Suprapubic skin (tissue), 4 donors: ENCODE measurements around the gene TEX13C. TPM values are rescaled to one million over a fixed set of nuclear protein-coding genes. Genes with fewer than 3 reads are reported as not detected.

Experiments
- DNase-seq, 2 donors: peaks; one replicate each; pipeline ENCODE4 v3.0.0-alpha.2; 2019; ENCODE audit warnings: low spot score in 2 of 2
- H3K27ac ChIP-seq: fragments of 200-600 bp; sonication (generic); one replicate; pipeline ENCODE4 v1.5.1; 2019
- H3K27me3 ChIP-seq: fragments of 200-600 bp; sonication (generic); one replicate; pipeline ENCODE4 v1.5.1; 2019
- H3K36me3 ChIP-seq: fragments of 200-600 bp; sonication (generic); one replicate; pipeline ENCODE4 v1.5.1; 2019
- H3K4me1 ChIP-seq: fragments of 200-600 bp; sonication (generic); one replicate; pipeline ENCODE4 v1.5.1; 2019
- H3K4me3 ChIP-seq: fragments of 200-600 bp; sonication (generic); one replicate; pipeline ENCODE4 v1.5.1; 2019; ENCODE audit warnings: mild to moderate bottlenecking
- H3K9me3 ChIP-seq: fragments of 200-600 bp; sonication (generic); one replicate; pipeline ENCODE4 v1.5.1; 2019
- EP300 ChIP-seq: sonication (generic); formaldehyde crosslinking; IDR thresholded peaks from one replicate; pipeline ENCODE4 v1.6.1; 2017; ENCODE audit warnings: antibody characterized with exemption
- POLR2A ChIP-seq, 2 donors: fragments of 450-650 bp; IDR thresholded peaks; one replicate each; pipeline ENCODE4 v1.6.1; 2017; ENCODE audit warnings: antibody characterized with exemption in 2 of 2, mild to moderate bottlenecking in 2 of 2, moderate library complexity in 2 of 2
- POLR2AphosphoS5 ChIP-seq, 3 donors: sonication (generic); formaldehyde crosslinking; IDR thresholded peaks; one replicate each; pipeline ENCODE4 v1.6.1; 2017; ENCODE audit warnings: antibody characterized with exemption in 3 of 3
- WGBS: methylation state at CpG from one replicate; pipeline ENCODE4 v1.1.5; 2018; 5-methylcytosine and 5-hydroxymethylcytosine counted together
- total RNA-seq, 4 donors: library from RNA; depleted of rRNA; stranded (reverse); fragments of >200 nt; gene quantifications; one replicate each; pipeline ENCODE4 v1.1.0, GENCODE V29; 2016
- TF ChIP-seq, protein P1 (sequence below), 2 donors: fragments of 200-600 bp in 1 of 2; fragments of 450-650 bp in 1 of 2; sonication (generic) in 1 of 2; IDR thresholded peaks; one replicate each; pipeline ENCODE4 v1.5.1; 2016 to 2019; ENCODE audit warnings: antibody characterized with exemption in 2 of 2, mild to moderate bottlenecking in 1 of 2, moderate library complexity in 1 of 2

Gene TEX13C
- total RNA-seq, 4 donors from 2014 or later: not detected

DNA sequence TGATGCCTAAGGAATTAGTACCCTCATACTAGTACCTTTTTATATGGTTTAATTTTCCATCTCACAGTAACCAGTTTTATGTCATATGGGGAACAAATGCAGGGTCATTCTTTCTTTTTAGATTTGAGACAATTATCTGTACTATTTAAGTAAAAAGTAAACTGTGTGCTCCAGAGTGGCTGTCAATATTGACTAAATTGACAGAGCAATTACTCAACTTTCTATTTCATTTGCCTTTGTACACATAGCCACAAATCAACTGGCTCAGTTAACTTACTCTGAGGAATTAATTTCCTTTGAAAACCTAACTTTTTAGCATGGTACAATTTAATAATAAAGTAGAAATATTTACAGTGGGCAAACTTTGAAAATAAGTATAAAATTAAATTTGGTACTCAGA is 28.5 kb upstream of the TEX13C start:
- TF ChIP-seq POLR2AphosphoS5 (IDR thresholded peaks at IDR 0.05) (no peak), POLR2A (IDR thresholded peaks at IDR 0.05) (no peak), EP300 (no peak)
- TF ChIP-seq, protein P1, sequence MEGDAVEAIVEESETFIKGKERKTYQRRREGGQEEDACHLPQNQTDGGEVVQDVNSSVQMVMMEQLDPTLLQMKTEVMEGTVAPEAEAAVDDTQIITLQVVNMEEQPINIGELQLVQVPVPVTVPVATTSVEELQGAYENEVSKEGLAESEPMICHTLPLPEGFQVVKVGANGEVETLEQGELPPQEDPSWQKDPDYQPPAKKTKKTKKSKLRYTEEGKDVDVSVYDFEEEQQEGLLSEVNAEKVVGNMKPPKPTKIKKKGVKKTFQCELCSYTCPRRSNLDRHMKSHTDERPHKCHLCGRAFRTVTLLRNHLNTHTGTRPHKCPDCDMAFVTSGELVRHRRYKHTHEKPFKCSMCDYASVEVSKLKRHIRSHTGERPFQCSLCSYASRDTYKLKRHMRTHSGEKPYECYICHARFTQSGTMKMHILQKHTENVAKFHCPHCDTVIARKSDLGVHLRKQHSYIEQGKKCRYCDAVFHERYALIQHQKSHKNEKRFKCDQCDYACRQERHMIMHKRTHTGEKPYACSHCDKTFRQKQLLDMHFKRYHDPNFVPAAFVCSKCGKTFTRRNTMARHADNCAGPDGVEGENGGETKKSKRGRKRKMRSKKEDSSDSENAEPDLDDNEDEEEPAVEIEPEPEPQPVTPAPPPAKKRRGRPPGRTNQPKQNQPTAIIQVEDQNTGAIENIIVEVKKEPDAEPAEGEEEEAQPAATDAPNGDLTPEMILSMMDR (IDR thresholded peaks at IDR 0.05): no peak
- no peaks in the 10 kb centered on the region for H3K4me1 ChIP-seq

DNA sequence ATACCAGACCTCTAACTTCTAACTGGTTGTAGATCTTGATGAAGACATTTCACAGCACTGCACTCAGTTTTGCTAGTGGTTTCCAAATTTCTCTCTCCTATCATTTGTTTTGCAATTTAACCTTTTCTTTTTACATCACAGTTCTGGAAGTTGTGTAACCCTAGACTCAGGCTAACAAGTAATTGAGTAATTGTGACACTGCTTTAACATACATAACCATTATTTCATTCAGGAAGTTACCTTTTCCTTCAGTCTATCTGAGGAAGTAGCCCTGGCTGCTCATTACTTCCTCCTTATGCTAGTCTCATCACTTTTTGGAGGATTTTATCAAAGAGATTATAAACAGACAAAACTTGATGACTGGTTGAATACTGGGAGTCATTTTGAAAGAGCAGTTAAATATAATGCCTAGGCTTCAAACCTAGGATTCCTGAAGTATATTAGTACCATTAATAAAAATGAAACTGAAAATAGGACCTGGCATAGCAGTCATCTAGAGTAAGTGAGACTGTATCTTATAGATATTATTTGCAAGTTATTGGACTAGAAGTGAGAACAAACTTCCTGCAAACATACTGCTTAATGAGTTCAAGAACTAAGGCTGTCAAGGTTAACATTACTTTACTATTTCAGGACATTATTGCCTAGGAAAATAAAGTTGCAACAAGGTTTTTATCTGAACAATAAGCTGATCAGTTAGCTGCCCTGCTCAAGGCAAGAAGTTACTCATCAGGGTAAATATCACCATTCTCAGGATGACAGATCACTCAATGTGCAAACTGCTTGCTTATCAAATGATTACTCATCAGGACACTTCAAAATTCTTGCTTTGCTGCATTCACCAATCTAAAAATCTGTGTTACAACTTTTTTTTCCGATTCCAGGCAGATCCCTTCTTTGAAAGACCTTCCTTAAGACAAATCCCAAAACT is 25.6 kb upstream of the TEX13C start:
- no peak overlapping the region for H3K27ac ChIP-seq
- no peaks in the 10 kb centered on the region for H3K9me3 ChIP-seq
- no peak overlapping the region for H3K4me3 ChIP-seq
- TF ChIP-seq, protein P1 (IDR thresholded peaks at IDR 0.05): no peak
- TF ChIP-seq POLR2A (IDR thresholded peaks at IDR 0.05): no peak
- no peak for TF ChIP-seq EP300
- no peak for TF ChIP-seq POLR2AphosphoS5 (IDR thresholded peaks at IDR 0.05)
- no peaks in the 10 kb centered on the region for H3K27me3 ChIP-seq
- DNase-seq: no peak
- H3K36me3 ChIP-seq: no peaks in the 10 kb centered on the region
- H3K4me1 ChIP-seq: no peaks in the 10 kb centered on the region
- WGBS: 55% methylated on average over 1 of the region's 1 CpG

More for the DNA sequence above, 28.5 kb upstream of the TEX13C start:
- DNase-seq: no peak
- Histone ChIP-seq H3K9me3 (no peaks in the 10 kb centered on the region), H3K36me3 (no peaks in the 10 kb centered on the region), H3K4me3 (no peak overlapping the region), H3K27ac (no peak overlapping the region), H3K27me3 (no peaks in the 10 kb centered on the region)

DNA sequence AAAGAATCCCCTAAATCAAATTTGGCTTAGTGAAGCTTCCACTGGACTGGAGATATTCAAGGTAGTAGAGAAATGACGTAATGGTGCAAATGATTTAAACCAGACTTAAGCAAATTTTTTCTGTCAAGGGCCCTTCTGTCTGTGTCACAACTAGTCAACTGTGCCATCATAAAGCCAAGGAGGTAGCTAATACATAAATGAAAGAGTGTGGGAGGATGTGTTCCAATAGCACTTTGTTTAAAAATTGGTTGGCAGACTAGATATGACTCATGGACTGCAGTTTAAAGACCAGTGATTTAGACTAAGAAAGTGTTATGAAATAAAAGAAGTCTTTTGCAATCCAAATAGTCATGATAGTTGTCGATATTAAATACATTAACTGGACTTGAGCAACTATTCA is 24.3 kb upstream of the TEX13C start:
- 79% methylated on average over 2 of the region's 2 CpGs for WGBS
- Histone ChIP-seq H3K27ac (no peak overlapping the region), H3K9me3 (no peaks in the 10 kb centered on the region), H3K4me3 (no peak overlapping the region), H3K36me3 (no peaks in the 10 kb centered on the region), H3K4me1 (no peaks in the 10 kb centered on the region), H3K27me3 (no peaks in the 10 kb centered on the region)
- no peak for DNase-seq
- TF ChIP-seq POLR2A (IDR thresholded peaks at IDR 0.05): no peak
- TF ChIP-seq EP300: no peak
- TF ChIP-seq POLR2AphosphoS5 (IDR thresholded peaks at IDR 0.05): no peak
- TF ChIP-seq, protein P1 (IDR thresholded peaks at IDR 0.05): no peak

DNA sequence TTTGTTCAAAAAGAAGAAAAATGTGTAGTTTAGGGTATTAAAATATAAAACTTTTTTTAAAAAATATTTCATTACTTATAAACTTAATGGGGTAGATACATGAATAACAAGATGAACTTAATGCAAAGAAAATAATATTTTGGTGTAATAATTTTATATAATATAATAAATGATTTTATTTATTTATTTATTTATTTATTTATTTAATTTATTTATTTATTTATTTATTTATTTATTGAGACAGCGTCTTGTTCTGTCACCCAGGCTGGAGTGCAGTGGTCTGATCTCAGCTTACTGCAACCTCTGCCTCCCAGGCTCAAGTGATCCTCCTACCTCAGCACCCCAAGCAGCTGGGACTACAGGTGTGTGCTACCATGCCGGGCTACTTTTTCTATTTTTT is 20.8 kb upstream of the TEX13C start:
- TF ChIP-seq, protein P1 (IDR thresholded peaks at IDR 0.05): no peak
- TF ChIP-seq POLR2A (IDR thresholded peaks at IDR 0.05) (no peak), POLR2AphosphoS5 (IDR thresholded peaks at IDR 0.05) (no peak), EP300 (no peak)
- Histone ChIP-seq H3K36me3 (no peaks in the 10 kb centered on the region), H3K9me3 (no peaks in the 10 kb centered on the region), H3K4me1 (no peaks in the 10 kb centered on the region), H3K27me3 (no peaks in the 10 kb centered on the region), H3K27ac (no peak overlapping the region), H3K4me3 (no peak overlapping the region)
- no peak for DNase-seq
- 77% methylated on average over 2 of the region's 2 CpGs for WGBS

DNA sequence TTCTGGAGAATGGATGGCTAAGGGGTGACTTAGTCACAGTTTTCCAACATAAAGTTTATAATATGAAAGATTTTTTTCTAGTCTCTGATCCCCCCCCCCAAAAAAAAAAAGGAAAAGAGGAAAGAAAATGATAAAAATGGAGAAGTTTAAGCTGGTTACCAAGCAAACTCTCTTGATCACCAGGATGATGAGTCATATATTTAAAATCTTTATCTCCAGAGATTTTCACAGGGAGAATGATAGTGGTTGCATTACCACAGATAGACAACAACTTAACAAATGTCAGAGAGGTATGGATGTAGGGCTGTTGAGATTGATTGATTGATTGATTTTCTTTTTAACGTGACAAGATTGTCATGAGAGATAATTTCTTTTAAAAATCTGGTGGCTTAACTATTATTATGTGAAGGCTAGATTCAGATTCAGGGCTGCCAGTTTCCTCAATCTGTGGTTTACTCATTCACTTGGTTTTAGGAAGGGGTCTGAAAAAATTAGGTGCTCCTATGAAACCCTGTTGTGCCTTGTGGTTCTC is 13.3 kb upstream of the TEX13C start:
- Histone ChIP-seq H3K4me3 (no peak overlapping the region), H3K9me3 (no peaks in the 10 kb centered on the region), H3K27me3 (no peaks in the 10 kb centered on the region), H3K27ac (no peak overlapping the region), H3K4me1 (no peaks in the 10 kb centered on the region), H3K36me3 (no peaks in the 10 kb centered on the region)
- TF ChIP-seq POLR2A (IDR thresholded peaks at IDR 0.05): no peak
- TF ChIP-seq, protein P1 (IDR thresholded peaks at IDR 0.05): no peak
- no peak for TF ChIP-seq POLR2AphosphoS5 (IDR thresholded peaks at IDR 0.05)
- no peak for TF ChIP-seq EP300
- no peak for DNase-seq
- 40% methylated on average over 1 of the region's 1 CpG for WGBS
